ENCODE data around the gene DPH3. TPM values are rescaled to one million over a fixed set of nuclear protein-coding genes. Genes with fewer than 3 reads are reported as not detected.

The DPH3 gene
- total and polyA plus RNA-seq, 9 of the 15 experiments (the other 6 are each of a cell fraction or from before 2014, with no cell fraction given): 15.9 to 131 (median 38.7) TPM

- FAIRE-seq (no peak), DNase-seq (ENCODE audit: extremely low read depth in 1 of 4, low spot score in 3 of 4) (no peak), ATAC-seq (no peak)
- ChIA-PET POLR2A (interaction anchor here (0.6 to 1.6 kb wide), 3 partner anchors 8 to 31 kb away, joined by 3 read pairs; no protein-coding TSS in a partner anchor), CTCF (ENCODE audit: low intra/inter-chr PET ratio) (no interaction called here)
- peaks cover 4% of the 10 kb centered on the region for H3K9me1 ChIP-seq (ENCODE audit: control insufficient read depth, insufficient read depth, low read length)
- H2AFZ ChIP-seq (ENCODE audit: low read depth, low read length): no peak overlapping the region
- H3K36me3 ChIP-seq (ENCODE audit: control insufficient read depth, insufficient read depth, low read length): peaks cover 91% of the 10 kb centered on the region
- 55% methylated on average over 2 of the region's 2 CpGs for WGBS (ENCODE audit: insufficient coverage, low coverage, missing lambda C conversion rate)
- no peak overlapping the region for H3K4me2 ChIP-seq (ENCODE audit: insufficient read depth, low read length)
- no peaks in the 10 kb centered on the region for H3K27me3 ChIP-seq (ENCODE audit: control insufficient read depth in 2 of 2, insufficient read depth in 2 of 2, low read length in 2 of 2)
- H3K4me1 ChIP-seq (replicated peaks in 1 of 2; ENCODE audit: control insufficient read depth in 2 of 2, insufficient read depth in 2 of 2, low read length in 2 of 2): peaks cover 11 to 54% of the 10 kb centered on the region in 2 experiments
- BruUV-seq (replicated peaks): no TSS peak
- intact Hi-C loops (cut with micrococcal nuclease) (no loop called here), in situ Hi-C loops (cut with MboI) (no loop called here)
- no peak overlapping the region for H3K4me3 ChIP-seq
- H3K9me3 ChIP-seq (replicated peaks; ENCODE audit: control insufficient read depth, insufficient read depth, low read depth, low read length): no peaks in the 10 kb centered on the region
- H3K9ac ChIP-seq (ENCODE audit: insufficient read depth in 1 of 2, low read depth in 2 of 2, low read length in 2 of 2): no peak overlapping the region
- peaks cover 26% of the 10 kb centered on the region; the same call in 1 of the 3 replicates for H3K79me2 ChIP-seq (ENCODE audit: control insufficient read depth, insufficient read depth, low read length)
- peaks cover 15% of the 10 kb centered on the region for H4K20me1 ChIP-seq (replicated peaks; ENCODE audit: control insufficient read depth, insufficient read depth, low read length)
- no peak overlapping the region for H3K27ac ChIP-seq (ENCODE audit: extremely low read depth, low read depth, low read length)
- TF ChIP-seq FOXA3 (CRISPR knock-in tag; conservative IDR thresholded peaks at IDR 0.05 in 1 of 2, IDR thresholded peaks at IDR 0.05 in 1 of 2): 0 out of 4 replicates have a peak, but pooled peaks of 1 of the 2 experiments have one; percentile 16
- TF ChIP-seq CHCHD3 (CRISPR knock-in tag; IDR thresholded peaks at IDR 0.05): no peak
- no peak for TF ChIP-seq SLC30A9 (CRISPR knock-in tag; IDR thresholded peaks at IDR 0.05)
- no peak for TF ChIP-seq BDP1 (IDR thresholded peaks at IDR 0.05; ENCODE audit: insufficient read depth, insufficient read length)
- no peak for TF ChIP-seq CHD4 (IDR thresholded peaks at IDR 0.05; ENCODE audit: insufficient read depth, insufficient replicate concordance, low read depth, low read length, poor library complexity, severe bottlenecking)
- no peak for TF ChIP-seq XRCC4 (IDR thresholded peaks at IDR 0.05; ENCODE audit: extremely low read depth, insufficient read depth, insufficient read length)
- TF ChIP-seq TAL1 (IDR thresholded peaks at IDR 0.05): no peak
- no peak for TF ChIP-seq ELF2 (CRISPR knock-in tag; IDR thresholded peaks at IDR 0.05)
- no peak for TF ChIP-seq ZNF778 (CRISPR knock-in tag; IDR thresholded peaks at IDR 0.05)
- TF ChIP-seq ZNF707 (CRISPR knock-in tag; conservative IDR thresholded peaks at IDR 0.05): no peak
- no peak for TF ChIP-seq ETV5 (CRISPR knock-in tag; IDR thresholded peaks at IDR 0.05; ENCODE audit: low read depth)
- 0 out of 2 replicates have a peak, but pooled peaks have one; percentile 25 for TF ChIP-seq ZNF764 (CRISPR knock-in tag; IDR thresholded peaks at IDR 0.05; ENCODE audit: low read depth)
- no peak for TF ChIP-seq ZNF174 (CRISPR knock-in tag; IDR thresholded peaks at IDR 0.05)
- no peak for TF ChIP-seq ZNF511 (CRISPR knock-in tag; IDR thresholded peaks at IDR 0.05)
- no peak for TF ChIP-seq NFE2 (IDR thresholded peaks at IDR 0.05; ENCODE audit: low read depth)
- TF ChIP-seq ZNF431 (CRISPR knock-in tag; IDR thresholded peaks at IDR 0.05): no peak
- TF ChIP-seq ZNF146 (CRISPR knock-in tag; IDR thresholded peaks at IDR 0.05; ENCODE audit: unreplicated experiment): no peak
- no peak for TF ChIP-seq MNT (conservative IDR thresholded peaks at IDR 0.05)
- TF ChIP-seq GABPA (tag; conservative IDR thresholded peaks at IDR 0.05; ENCODE audit: low read depth): no peak
These were observed 38.4 kb upstream of the DPH3 start for GRCh38 chr3:16303037-16303575.

Measured in K562 (cell line).